Choroid plexus epithelial cell (primary cell): ENCODE data around the gene BRD1.
"Not testable (repeated sequence)": the region's sequence is repeated elsewhere in the genome, so short reads cannot be mapped to it uniquely, and the experiment has no call there.

Experiments
- DNase-seq: peaks from one replicate; pipeline ENCODE4 v3.0.0-alpha.2; 2010; ENCODE audit warnings: low read depth
- H3K4me3 ChIP-seq: 2 replicates; pipeline ENCODE4 v1.5.1; 2011; ENCODE audit warnings: low read depth, mild to moderate bottlenecking, control low read depth, low read length, moderate library complexity
- TF ChIP-seq, protein P1 (sequence below): conservative IDR thresholded peaks from 2 replicates; pipeline ENCODE4 v1.5.1; 2011; ENCODE audit warnings: low read depth, mild to moderate bottlenecking, control low read depth, inconsistent platforms, low read length, moderate library complexity

The BRD1 gene

GRCh38 chr22:49785841-49786471 lies 41.7 kb downstream of the BRD1 start:
- TF ChIP-seq, protein P1, sequence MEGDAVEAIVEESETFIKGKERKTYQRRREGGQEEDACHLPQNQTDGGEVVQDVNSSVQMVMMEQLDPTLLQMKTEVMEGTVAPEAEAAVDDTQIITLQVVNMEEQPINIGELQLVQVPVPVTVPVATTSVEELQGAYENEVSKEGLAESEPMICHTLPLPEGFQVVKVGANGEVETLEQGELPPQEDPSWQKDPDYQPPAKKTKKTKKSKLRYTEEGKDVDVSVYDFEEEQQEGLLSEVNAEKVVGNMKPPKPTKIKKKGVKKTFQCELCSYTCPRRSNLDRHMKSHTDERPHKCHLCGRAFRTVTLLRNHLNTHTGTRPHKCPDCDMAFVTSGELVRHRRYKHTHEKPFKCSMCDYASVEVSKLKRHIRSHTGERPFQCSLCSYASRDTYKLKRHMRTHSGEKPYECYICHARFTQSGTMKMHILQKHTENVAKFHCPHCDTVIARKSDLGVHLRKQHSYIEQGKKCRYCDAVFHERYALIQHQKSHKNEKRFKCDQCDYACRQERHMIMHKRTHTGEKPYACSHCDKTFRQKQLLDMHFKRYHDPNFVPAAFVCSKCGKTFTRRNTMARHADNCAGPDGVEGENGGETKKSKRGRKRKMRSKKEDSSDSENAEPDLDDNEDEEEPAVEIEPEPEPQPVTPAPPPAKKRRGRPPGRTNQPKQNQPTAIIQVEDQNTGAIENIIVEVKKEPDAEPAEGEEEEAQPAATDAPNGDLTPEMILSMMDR = no peak
- H3K4me3 ChIP-seq = no peak overlapping the region
- DNase-seq = no peak

DNA sequence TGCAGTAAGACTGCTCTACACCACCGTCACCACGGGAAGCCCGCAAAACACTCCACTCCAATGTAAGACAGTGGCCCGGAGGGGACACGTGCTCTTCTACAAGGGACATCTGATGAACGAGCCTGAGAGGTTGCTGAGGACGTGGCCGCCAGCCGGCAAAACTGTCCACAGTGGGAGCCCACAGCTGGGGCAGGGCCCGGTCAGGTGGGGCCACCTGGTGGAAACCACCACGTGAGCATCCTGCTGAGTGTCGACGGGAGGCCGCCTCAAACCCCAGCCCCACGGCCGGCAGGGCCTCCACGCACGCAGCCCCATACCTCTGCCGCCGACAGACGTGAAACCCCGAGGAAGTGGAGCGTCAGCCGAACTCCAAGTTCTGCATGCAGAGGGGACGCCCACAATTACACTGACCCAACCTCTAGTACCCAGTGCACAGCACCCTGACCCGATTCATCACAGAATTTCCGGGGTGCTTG lies 42.6 kb downstream of the BRD1 start:
- H3K4me3 ChIP-seq = no peak overlapping the region
- TF ChIP-seq, protein P1 = no peak
- no peak for DNase-seq

DNA sequence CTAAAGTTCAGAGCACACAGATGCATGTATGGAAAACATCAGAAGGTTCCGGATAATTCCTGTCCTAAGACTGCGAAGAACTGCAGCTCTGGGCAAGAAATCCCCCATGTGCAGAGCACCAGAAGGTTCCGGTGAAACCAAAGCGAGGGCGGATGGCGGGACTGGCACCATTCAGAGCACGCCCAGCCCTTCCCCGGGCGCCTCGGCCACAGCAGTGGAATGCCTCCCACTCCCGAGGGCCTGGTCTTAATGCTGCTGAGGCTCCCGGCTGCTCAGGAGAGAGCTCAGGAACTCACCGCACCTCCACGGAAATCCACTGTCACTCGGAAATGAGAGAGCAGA lies 43.1 kb downstream of the BRD1 start:
- TF ChIP-seq, protein P1 = no peak
- H3K4me3 ChIP-seq = no peak overlapping the region
- DNase-seq = no peak

- no peak overlapping the region for H3K4me3 ChIP-seq
- no peak for DNase-seq
- TF ChIP-seq, protein P1 = no peak
These were observed 43.6 kb downstream of the BRD1 start for GRCh38 chr22:49783926-49784629.

GRCh38 chr22:49783036-49783746 lies 44.5 kb downstream of the BRD1 start:
- TF ChIP-seq, protein P1 = no peak
- H3K4me3 ChIP-seq = no peak overlapping the region
- no peak for DNase-seq

DNA sequence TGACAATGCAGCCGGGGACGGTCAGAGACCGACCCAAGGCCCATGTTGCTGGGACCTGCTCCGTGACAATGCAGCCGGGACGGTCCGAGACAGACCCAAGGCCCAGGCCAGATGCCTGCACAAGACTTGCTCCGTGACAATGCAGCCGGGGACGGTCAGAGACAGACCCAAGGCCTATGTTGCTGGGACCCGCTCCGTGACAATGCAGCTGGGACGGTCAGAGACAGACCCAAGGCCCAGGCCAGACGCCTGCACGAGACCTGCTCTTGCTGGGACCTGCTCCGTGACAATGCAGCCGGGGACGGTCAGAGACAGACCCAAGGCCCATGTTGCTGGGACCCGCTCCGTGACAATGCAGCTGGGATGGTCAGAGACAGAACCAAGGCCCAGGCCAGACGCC lies 45.8 kb downstream of the BRD1 start:
- DNase-seq, H3K4me3 ChIP-seq: not testable (repeated sequence)

DNA sequence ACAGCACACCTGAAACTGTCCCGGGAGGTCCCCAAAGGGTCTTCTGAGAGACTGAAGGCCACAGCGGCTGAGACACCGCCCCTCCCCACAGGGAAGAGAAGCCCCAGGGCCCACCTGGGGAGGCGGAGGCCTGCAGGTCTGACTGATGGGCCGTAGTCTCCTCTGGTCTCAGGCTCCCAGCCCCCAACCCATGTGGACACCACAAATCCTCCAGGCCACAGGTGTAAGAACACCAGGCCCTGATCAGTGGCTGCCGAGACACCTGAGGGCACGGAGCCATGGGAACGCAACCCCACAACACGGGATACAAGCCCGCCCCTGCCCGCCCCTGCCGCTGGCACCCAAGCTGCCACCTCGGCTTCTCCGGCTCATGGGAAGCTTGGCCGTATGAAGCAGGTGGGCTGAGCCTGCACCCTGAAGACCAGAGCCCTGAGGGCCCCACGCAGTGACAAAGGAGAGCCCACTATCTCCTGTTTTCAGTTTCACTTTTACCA lies 46.3 kb downstream of the BRD1 start:
- TF ChIP-seq, protein P1 = no peak
- DNase-seq = no peak
- H3K4me3 ChIP-seq = no peak overlapping the region
